ENCODE results near the gene CIB1. TPM values are rescaled to one million over a fixed set of nuclear protein-coding genes. Genes with fewer than 3 reads are reported as not detected.

CIB1 gene
- total and polyA plus RNA-seq, 2 of the 8 experiments (the other 6 are each of a cell fraction or from before 2014, with no cell fraction given) = 26.0 to 63.5 TPM

DNA sequence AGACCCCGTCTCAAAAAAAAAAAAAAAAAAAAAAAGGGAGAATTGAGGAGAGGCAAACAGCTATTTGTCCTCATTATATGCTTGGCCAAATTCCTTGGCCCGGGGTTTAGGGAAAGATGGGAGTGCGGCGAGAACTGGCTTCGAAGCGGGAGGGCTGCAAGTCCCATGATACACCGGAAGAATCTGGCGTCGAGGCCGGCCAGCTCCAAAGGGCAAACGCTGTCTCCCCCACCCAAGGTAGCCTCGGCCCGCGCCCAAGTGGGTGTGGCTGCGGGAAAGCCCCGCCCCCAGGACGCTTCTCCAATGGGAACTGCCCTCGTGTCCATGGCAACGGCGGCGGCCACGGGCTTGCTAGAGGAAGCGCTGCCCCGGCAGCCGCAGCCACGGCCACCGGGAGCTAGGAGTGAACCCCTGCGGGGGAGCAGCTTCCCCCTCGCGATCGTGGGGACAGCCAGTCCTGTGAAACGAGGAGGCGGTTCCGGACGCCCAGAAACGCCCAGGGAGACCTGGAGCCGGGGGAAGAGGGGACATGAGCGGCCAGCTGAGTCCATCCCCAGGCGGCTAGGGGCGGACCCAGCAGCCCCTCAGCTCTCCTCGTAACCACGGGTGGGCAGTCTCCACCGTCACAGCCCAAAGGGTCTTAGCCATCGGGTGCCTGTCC, 15.6 kb upstream of the CIB1 start, which contains the start of gene TTLL13:
TSS of gene TTLL13 (plus strand) at position 354 of the 661 bp plus-strand sequence. CDS start 1,075 bp downstream, outside the sequence.
- Histone ChIP-seq H2BK120ac (replicated peaks; ENCODE audit: low read depth, low read length) (no peak within 1 kb of the TSS), H3K23me2 (ENCODE audit: low read depth, low read length) (peaks cover 2% of the 10 kb centered on the region; the same call in 1 of the 2 replicates), H2AFZ (ENCODE audit: low read length) (peak within 1 kb of the TSS; percentile 90; the same call in 1 of the 2 replicates), H3K4ac (replicated peaks; ENCODE audit: insufficient read length, low read depth, low read length) (no peak within 1 kb of the TSS), H3K14ac (ENCODE audit: insufficient read length) (no peak within 1 kb of the TSS), H2BK15ac (ENCODE audit: low read length) (0 out of 2 replicates have a peak within 1 kb of the TSS, but pooled peaks have one; percentile 95), H3K27ac (ENCODE audit: low read depth, low read length) (no peak within 1 kb of the TSS), H3K9ac (replicated peaks in 1 of 4; ENCODE audit: extremely low read depth in 1 of 4, low read depth in 3 of 4, low read length in 3 of 4) (peak within 1 kb of the TSS in 1 of 4 experiments; percentile 35; a peak in 1 of 7 replicates), H2BK20ac (ENCODE audit: low read length) (no peak within 1 kb of the TSS; the same call in 1 of the 2 replicates), H2BK5ac (ENCODE audit: low read depth, low read length) (no peak within 1 kb of the TSS; the same call in 1 of the 2 replicates), H3K4me3 (ENCODE audit: extremely low read depth in 1 of 4, insufficient read depth in 2 of 4, low read depth in 3 of 4, low read length in 4 of 4) (peak within 1 kb of the TSS; percentile 64 to 75 (median 66)), H2AK5ac (ENCODE audit: low read depth, low read length) (no peak within 1 kb of the TSS), H3K4me1 (replicated peaks in 1 of 4; ENCODE audit: control insufficient read depth in 3 of 4, insufficient read depth in 4 of 4, low read length in 3 of 4) (peaks cover 0 to 4% (median 0%) of the 10 kb centered on the region in 4 experiments; a peak in 2 of 7 replicates), H3K27me3 (replicated peaks in 1 of 4; ENCODE audit: control insufficient read depth in 3 of 4, extremely low read depth in 1 of 4, insufficient read depth in 3 of 4, low read length in 3 of 4) (peaks cover 0 to 3% (median 1%) of the 10 kb centered on the region in 4 experiments; a peak in 1 of 7 replicates), H3K79me2 (ENCODE audit: control insufficient read depth in 1 of 2, insufficient read depth in 2 of 2, low read length in 2 of 2) (no peaks in the 10 kb centered on the region), H4K20me1 (replicated peaks in 1 of 2; ENCODE audit: control insufficient read depth in 1 of 2, insufficient read depth in 2 of 2, low read length in 2 of 2) (no peaks in the 10 kb centered on the region), H4K91ac (replicated peaks; ENCODE audit: insufficient read length, low read length) (peak within 1 kb of the TSS; percentile 10), H4K5ac (ENCODE audit: insufficient read length, low read depth, low read length) (no peak within 1 kb of the TSS), H3K9me3 (ENCODE audit: insufficient read depth in 2 of 2, low read depth in 1 of 2, low read length in 1 of 2) (peaks cover 0 to 2% of the 10 kb centered on the region in 2 experiments; a peak in 1 of 4 replicates), H3K36me3 (ENCODE audit: control insufficient read depth in 2 of 4, insufficient read depth in 4 of 4, low read length in 3 of 4) (no peaks in the 10 kb centered on the region), H3K56ac (replicated peaks; ENCODE audit: insufficient read length, low read depth, low read length) (no peak within 1 kb of the TSS), H3K4me2 (ENCODE audit: insufficient read depth in 1 of 2, low read depth in 2 of 2, low read length in 2 of 2) (peak within 1 kb of the TSS; percentile 88 to 96), H3K23ac (ENCODE audit: insufficient read length) (no peak within 1 kb of the TSS), H3K18ac (ENCODE audit: extremely low read depth, low read length) (no peak within 1 kb of the TSS; the same call in 1 of the 2 replicates), H4K8ac (ENCODE audit: extremely low read depth, insufficient read depth, low read length) (peak within 1 kb of the TSS; percentile 62), H2BK12ac (ENCODE audit: low read depth, low read length) (peak within 1 kb of the TSS; percentile 68; the same call in 1 of the 2 replicates), H3K79me1 (ENCODE audit: low read depth, low read length) (no peaks in the 10 kb centered on the region)
- ChIA-PET POLR2A (ENCODE audit: partially characterized antibody) (interaction anchor here (1.0 to 1.9 kb wide), 7 partner anchors 9 to 23 kb away, joined by 3 to 9 read pairs (median 4); partner anchors contain the start of genes CIB1, GDPGP1 and NGRN), CTCF (ENCODE audit: partially characterized antibody) (interaction anchor here (0.6 to 2.1 kb wide), 19 partner anchors 9 to 326 kb away, joined by 3 to 17 read pairs (median 4); partner anchors contain the start of genes CIB1, GDPGP1 and ZNF774)
- FAIRE-seq (no peak), DNase-seq (ENCODE audit: low read depth in 1 of 2, low spot score in 2 of 2) (peak; percentile 67 to 100)
- WGBS, 2 experiments (ENCODE audit: extremely low coverage in 1 of 2, insufficient coverage in 1 of 2, insufficient read length in 1 of 2, insufficient replicate concordance in 2 of 2, low coverage in 1 of 2, low lambda C conversion rate in 2 of 2, missing lambda C conversion rate in 1 of 2) = 2% methylated on average over 35 of the region's 44 CpGs; no CpG with 5 or more reads in 1 of the 2 experiments
- TF ChIP-seq, protein P1, sequence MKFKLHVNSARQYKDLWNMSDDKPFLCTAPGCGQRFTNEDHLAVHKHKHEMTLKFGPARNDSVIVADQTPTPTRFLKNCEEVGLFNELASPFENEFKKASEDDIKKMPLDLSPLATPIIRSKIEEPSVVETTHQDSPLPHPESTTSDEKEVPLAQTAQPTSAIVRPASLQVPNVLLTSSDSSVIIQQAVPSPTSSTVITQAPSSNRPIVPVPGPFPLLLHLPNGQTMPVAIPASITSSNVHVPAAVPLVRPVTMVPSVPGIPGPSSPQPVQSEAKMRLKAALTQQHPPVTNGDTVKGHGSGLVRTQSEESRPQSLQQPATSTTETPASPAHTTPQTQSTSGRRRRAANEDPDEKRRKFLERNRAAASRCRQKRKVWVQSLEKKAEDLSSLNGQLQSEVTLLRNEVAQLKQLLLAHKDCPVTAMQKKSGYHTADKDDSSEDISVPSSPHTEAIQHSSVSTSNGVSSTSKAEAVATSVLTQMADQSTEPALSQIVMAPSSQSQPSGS (IDR thresholded peaks at IDR 0.05; ENCODE audit: low read length) = no peak
- no peak for TF ChIP-seq CBX5 (IDR thresholded peaks at IDR 0.05; ENCODE audit: low read depth, low read length)
- TF ChIP-seq BRCA1 (IDR thresholded peaks at IDR 0.05; ENCODE audit: low read depth, low read length) = no peak
